ENCODE data around the gene EPB41L4A.
"Not testable (repeated sequence)": the region's sequence is repeated elsewhere in the genome, so short reads cannot be mapped to it uniquely, and the experiment has no call there.

Gene EPB41L4A

GRCh38 chr5:112248623-112249022 is 170.5 kb downstream of the EPB41L4A start:
- DNase-seq, result no peak

GRCh38 chr5:112247960-112248359 is 171.1 kb downstream of the EPB41L4A start:
- no peak for DNase-seq

GRCh38 chr5:112245656-112246055 is 173.4 kb downstream of the EPB41L4A start:
- DNase-seq, result no peak

- DNase-seq, result no peak
Observed at GRCh38 chr5:112239996-112240395, 179.1 kb downstream of the EPB41L4A start.

- DNase-seq, result peak; percentile 52
Observed at GRCh38 chr5:112238473-112238872, 180.6 kb downstream of the EPB41L4A start.

- DNase-seq, result no peak
Observed at GRCh38 chr5:112237456-112237855, 181.6 kb downstream of the EPB41L4A start.

- no peak for DNase-seq
Observed at GRCh38 chr5:112234000-112234399, 185.1 kb downstream of the EPB41L4A start.

- no peak for DNase-seq
Observed at GRCh38 chr5:112232667-112233066, 186.4 kb downstream of the EPB41L4A start.

- DNase-seq, result no peak
Observed at GRCh38 chr5:112230606-112231005, 188.5 kb downstream of the EPB41L4A start.

- DNase-seq, result no peak
Observed at GRCh38 chr5:112228667-112229066, 190.4 kb downstream of the EPB41L4A start.

- DNase-seq, result no peak
Observed at GRCh38 chr5:112227911-112228631, 191.0 kb downstream of the EPB41L4A start.

- DNase-seq, result no peak
Observed at GRCh38 chr5:112226215-112226614, 192.9 kb downstream of the EPB41L4A start.

- DNase-seq, result not testable (repeated sequence)
Observed at GRCh38 chr5:112222997-112223396, 196.1 kb downstream of the EPB41L4A start.

- no peak for DNase-seq
Observed at GRCh38 chr5:112221128-112221527, 197.9 kb downstream of the EPB41L4A start.

GRCh38 chr5:112219000-112219399 is 200.1 kb downstream of the EPB41L4A start:
- DNase-seq, result no peak

- no peak for DNase-seq
Observed at GRCh38 chr5:112217843-112218579, 201.1 kb downstream of the EPB41L4A start.

GRCh38 chr5:112216140-112216539 is 202.9 kb downstream of the EPB41L4A start:
- no peak for DNase-seq

GRCh38 chr5:112210430-112211005 is 208.6 kb downstream of the EPB41L4A start:
- DNase-seq, result peak; percentile 30

- DNase-seq, result no peak
Observed at GRCh38 chr5:112208699-112209615, 210.1 kb downstream of the EPB41L4A start.

GRCh38 chr5:112208195-112208594 is 210.9 kb downstream of the EPB41L4A start:
- not testable (repeated sequence) for DNase-seq

- DNase-seq, result no peak
Observed at GRCh38 chr5:112205846-112206245, 213.2 kb downstream of the EPB41L4A start.

GRCh38 chr5:112203229-112203628 is 215.8 kb downstream of the EPB41L4A start:
- no peak for DNase-seq

- DNase-seq, result no peak
Observed at GRCh38 chr5:112202694-112203093, 216.4 kb downstream of the EPB41L4A start.
